HepG2 (cell line): Measurements from ENCODE around the gene ALDH18A1. TPM values are rescaled to one million over a fixed set of nuclear protein-coding genes. Genes with fewer than 3 reads are reported as not detected.
A peak's percentile ranks its signal among the peaks of the same experiment; 100 is the strongest.

Source experiments
- ATF2 ChIP-seq: sonication (generic); formaldehyde crosslinking; IDR thresholded peaks from 2 replicates; pipeline ENCODE4 v1.4.0; 2020; ENCODE audit warnings: missing genetic modification reagents
- CEBPG ChIP-seq: IDR thresholded peaks from 2 replicates; pipeline ENCODE4 v1.6.1; 2016
- FOXJ3 ChIP-seq: sonication (generic); formaldehyde crosslinking; IDR thresholded peaks from 2 replicates; pipeline ENCODE4 v1.4.0; 2020; ENCODE audit warnings: missing genetic modification reagents, mild to moderate bottlenecking, borderline replicate concordance
- GABPB1 ChIP-seq: IDR thresholded peaks from 2 replicates; pipeline ENCODE4 v1.6.1; 2016; ENCODE audit warnings: mild to moderate bottlenecking, missing genetic modification reagents, moderate library complexity, missing compliant biosample characterization
- GFI1 ChIP-seq: sonication (generic); formaldehyde crosslinking; IDR thresholded peaks from 2 replicates; pipeline ENCODE4 v1.5.0; 2020; ENCODE audit warnings: missing genetic modification reagents, mild to moderate bottlenecking, borderline replicate concordance
- KDM6A ChIP-seq: IDR thresholded peaks from 2 replicates; pipeline ENCODE4 v1.6.1; 2016; ENCODE audit warnings: low read depth
- LCORL ChIP-seq, 2 experiments: fragments of 450-650 bp in 1 of 2; sonication (generic) in 1 of 2; formaldehyde crosslinking in 1 of 2; IDR thresholded peaks; 2 replicates each; pipeline versions ENCODE4 v1.5.0 to v1.6.1; 2017 to 2020; ENCODE audit warnings: antibody characterized with exemption in 1 of 2, missing genetic modification reagents in 1 of 2
- SIX4 ChIP-seq: sonication (generic); formaldehyde crosslinking; IDR thresholded peaks from 2 replicates; pipeline ENCODE4 v1.4.0; 2020; ENCODE audit warnings: missing genetic modification reagents
- SMARCC2 ChIP-seq: fragments of 450-650 bp; IDR thresholded peaks from 2 replicates; pipeline ENCODE4 v1.6.1; 2017; ENCODE audit warnings: antibody characterized with exemption, mild to moderate bottlenecking
- SP1 ChIP-seq, 2 experiments: fragments of 450-650 bp in 1 of 2; sonication (generic) in 1 of 2; formaldehyde crosslinking in 1 of 2; IDR thresholded peaks; 2 replicates each; pipeline versions ENCODE4 v1.4.0 to v1.6.1; 2016 to 2020; ENCODE audit warnings: missing genetic modification reagents in 1 of 2
- SRY ChIP-seq: sonication (generic); formaldehyde crosslinking; IDR thresholded peaks from 2 replicates; pipeline ENCODE4 v1.8.0; 2022; ENCODE audit warnings: mild to moderate bottlenecking, missing genetic modification reagents
- ZBTB20 ChIP-seq: sonication (generic); formaldehyde crosslinking; IDR thresholded peaks from 2 replicates; pipeline ENCODE4 v1.8.1; 2023; ENCODE audit warnings: missing genetic modification reagents, low read depth, mild to moderate bottlenecking, borderline replicate concordance
- ZFP36L2 ChIP-seq: sonication (generic); formaldehyde crosslinking; IDR thresholded peaks from 2 replicates; pipeline ENCODE4 v1.4.0; 2020; ENCODE audit warnings: missing genetic modification reagents
- ZIK1 ChIP-seq: sonication (generic); formaldehyde crosslinking; IDR thresholded peaks from 2 replicates; pipeline ENCODE4 v1.5.0; 2020; ENCODE audit warnings: mild to moderate bottlenecking, low read depth, missing genetic modification reagents, borderline replicate concordance
- ZNF550 ChIP-seq: sonication (generic); formaldehyde crosslinking; IDR thresholded peaks from 2 replicates; pipeline ENCODE4 v1.4.0; 2020; ENCODE audit warnings: mild to moderate bottlenecking, missing genetic modification reagents, borderline replicate concordance
- polyA plus RNA-seq, 8 experiments: library from polyadenylated mRNA; depleted of rRNA in 3 of 8; stranded (reverse) in 7 of 8; unstranded in 1 of 8; fragments of >200 nt; fragmentation: Illumina TruSeq in 4 of 8; extraction: Trizol in 4 of 8; gene quantifications; 2 replicates each; pipeline versions ENCODE4 v1.2.1 to v1.2.3, GENCODE V29; 2011 to 2016; ENCODE audit warnings: low read depth in 4 of 8, missing spikeins in 1 of 8, mixed read lengths in 1 of 8; ENCODE audit not compliant: insufficient read depth in 1 of 8
- total RNA-seq, 5 experiments: library from RNA; depleted of rRNA; stranded (reverse); fragments of >200 nt; fragmentation: Illumina TruSeq; extraction: Trizol; gene quantifications; 2 replicates each; pipeline ENCODE4 v1.2.3, GENCODE V29; 2016; ENCODE audit warnings: low read depth in 1 of 5
- TF ChIP-seq, protein P1 (sequence below): IDR thresholded peaks from 2 replicates; pipeline ENCODE4 v1.6.1; 2016; ENCODE audit warnings: low read depth
- TF ChIP-seq, protein P2 (sequence below): sonication (generic); formaldehyde crosslinking; IDR thresholded peaks from 2 replicates; pipeline ENCODE4 v1.4.0; 2020; ENCODE audit warnings: mild to moderate bottlenecking, low read depth, missing genetic modification reagents
- TF ChIP-seq, protein P3 (sequence below): sonication (generic); formaldehyde crosslinking; IDR thresholded peaks from 2 replicates; pipeline ENCODE4 v1.4.0; 2020; ENCODE audit warnings: missing genetic modification reagents

The ALDH18A1 gene
- total and polyA plus RNA-seq, 2 of the 13 experiments (the other 11 are each of a cell fraction or from before 2014, with no cell fraction given) = 180 to 263 TPM

GRCh38 chr10:95656291-95657164 lies at the start of gene ALDH18A1 (continued):
- TF ChIP-seq, protein P1, sequence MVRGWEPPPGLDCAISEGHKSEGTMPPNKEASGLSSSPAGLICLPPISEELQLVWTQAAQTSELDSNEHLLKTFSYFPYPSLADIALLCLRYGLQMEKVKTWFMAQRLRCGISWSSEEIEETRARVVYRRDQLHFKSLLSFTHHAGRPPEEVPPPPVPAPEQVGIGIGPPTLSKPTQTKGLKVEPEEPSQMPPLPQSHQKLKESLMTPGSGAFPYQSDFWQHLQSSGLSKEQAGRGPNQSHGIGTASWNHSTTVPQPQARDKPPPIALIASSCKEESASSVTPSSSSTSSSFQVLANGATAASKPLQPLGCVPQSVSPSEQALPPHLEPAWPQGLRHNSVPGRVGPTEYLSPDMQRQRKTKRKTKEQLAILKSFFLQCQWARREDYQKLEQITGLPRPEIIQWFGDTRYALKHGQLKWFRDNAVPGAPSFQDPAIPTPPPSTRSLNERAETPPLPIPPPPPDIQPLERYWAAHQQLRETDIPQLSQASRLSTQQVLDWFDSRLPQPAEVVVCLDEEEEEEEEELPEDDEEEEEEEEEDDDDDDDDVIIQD (CRISPR knock-in tag) = no peak
- no peak for TF ChIP-seq LCORL (IDR thresholded peaks at IDR 0.05)
- peak; percentile 63 for TF ChIP-seq LCORL (CRISPR knock-in tag; IDR thresholded peaks at IDR 0.05)
- peak; percentile 61; the same call in 1 of the 2 replicates for TF ChIP-seq ZFP36L2 (CRISPR knock-in tag)
- TF ChIP-seq GABPB1 (CRISPR knock-in tag) = peak; percentile 82; the same call in 1 of the 2 replicates
- TF ChIP-seq GFI1 (CRISPR knock-in tag) = peak; percentile 51; the same call in 1 of the 2 replicates
- no peak for TF ChIP-seq ZIK1 (CRISPR knock-in tag)
- no peak for TF ChIP-seq ZBTB20 (CRISPR knock-in tag)
- peak; percentile 63; the same call in 1 of the 2 replicates for TF ChIP-seq FOXJ3
- TF ChIP-seq ATF2 (CRISPR knock-in tag) = peak; percentile 85
- TF ChIP-seq, protein P2, sequence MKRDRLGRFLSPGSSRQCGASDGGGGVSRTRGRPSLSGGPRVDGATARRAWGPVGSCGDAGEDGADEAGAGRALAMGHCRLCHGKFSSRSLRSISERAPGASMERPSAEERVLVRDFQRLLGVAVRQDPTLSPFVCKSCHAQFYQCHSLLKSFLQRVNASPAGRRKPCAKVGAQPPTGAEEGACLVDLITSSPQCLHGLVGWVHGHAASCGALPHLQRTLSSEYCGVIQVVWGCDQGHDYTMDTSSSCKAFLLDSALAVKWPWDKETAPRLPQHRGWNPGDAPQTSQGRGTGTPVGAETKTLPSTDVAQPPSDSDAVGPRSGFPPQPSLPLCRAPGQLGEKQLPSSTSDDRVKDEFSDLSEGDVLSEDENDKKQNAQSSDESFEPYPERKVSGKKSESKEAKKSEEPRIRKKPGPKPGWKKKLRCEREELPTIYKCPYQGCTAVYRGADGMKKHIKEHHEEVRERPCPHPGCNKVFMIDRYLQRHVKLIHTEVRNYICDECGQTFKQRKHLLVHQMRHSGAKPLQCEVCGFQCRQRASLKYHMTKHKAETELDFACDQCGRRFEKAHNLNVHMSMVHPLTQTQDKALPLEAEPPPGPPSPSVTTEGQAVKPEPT = no peak
- no peak for TF ChIP-seq ZNF550 (CRISPR knock-in tag)
- no peak for TF ChIP-seq SP1 (IDR thresholded peaks at IDR 0.05)
- peak; percentile 85 for TF ChIP-seq SP1 (CRISPR knock-in tag; IDR thresholded peaks at IDR 0.05)
- peak; percentile 97 for TF ChIP-seq SRY (CRISPR knock-in tag)
- TF ChIP-seq SMARCC2 = no peak
- TF ChIP-seq SIX4 (CRISPR knock-in tag) = no peak; the same call in 1 of the 2 replicates
- no peak for TF ChIP-seq KDM6A
- TF ChIP-seq, protein P3, sequence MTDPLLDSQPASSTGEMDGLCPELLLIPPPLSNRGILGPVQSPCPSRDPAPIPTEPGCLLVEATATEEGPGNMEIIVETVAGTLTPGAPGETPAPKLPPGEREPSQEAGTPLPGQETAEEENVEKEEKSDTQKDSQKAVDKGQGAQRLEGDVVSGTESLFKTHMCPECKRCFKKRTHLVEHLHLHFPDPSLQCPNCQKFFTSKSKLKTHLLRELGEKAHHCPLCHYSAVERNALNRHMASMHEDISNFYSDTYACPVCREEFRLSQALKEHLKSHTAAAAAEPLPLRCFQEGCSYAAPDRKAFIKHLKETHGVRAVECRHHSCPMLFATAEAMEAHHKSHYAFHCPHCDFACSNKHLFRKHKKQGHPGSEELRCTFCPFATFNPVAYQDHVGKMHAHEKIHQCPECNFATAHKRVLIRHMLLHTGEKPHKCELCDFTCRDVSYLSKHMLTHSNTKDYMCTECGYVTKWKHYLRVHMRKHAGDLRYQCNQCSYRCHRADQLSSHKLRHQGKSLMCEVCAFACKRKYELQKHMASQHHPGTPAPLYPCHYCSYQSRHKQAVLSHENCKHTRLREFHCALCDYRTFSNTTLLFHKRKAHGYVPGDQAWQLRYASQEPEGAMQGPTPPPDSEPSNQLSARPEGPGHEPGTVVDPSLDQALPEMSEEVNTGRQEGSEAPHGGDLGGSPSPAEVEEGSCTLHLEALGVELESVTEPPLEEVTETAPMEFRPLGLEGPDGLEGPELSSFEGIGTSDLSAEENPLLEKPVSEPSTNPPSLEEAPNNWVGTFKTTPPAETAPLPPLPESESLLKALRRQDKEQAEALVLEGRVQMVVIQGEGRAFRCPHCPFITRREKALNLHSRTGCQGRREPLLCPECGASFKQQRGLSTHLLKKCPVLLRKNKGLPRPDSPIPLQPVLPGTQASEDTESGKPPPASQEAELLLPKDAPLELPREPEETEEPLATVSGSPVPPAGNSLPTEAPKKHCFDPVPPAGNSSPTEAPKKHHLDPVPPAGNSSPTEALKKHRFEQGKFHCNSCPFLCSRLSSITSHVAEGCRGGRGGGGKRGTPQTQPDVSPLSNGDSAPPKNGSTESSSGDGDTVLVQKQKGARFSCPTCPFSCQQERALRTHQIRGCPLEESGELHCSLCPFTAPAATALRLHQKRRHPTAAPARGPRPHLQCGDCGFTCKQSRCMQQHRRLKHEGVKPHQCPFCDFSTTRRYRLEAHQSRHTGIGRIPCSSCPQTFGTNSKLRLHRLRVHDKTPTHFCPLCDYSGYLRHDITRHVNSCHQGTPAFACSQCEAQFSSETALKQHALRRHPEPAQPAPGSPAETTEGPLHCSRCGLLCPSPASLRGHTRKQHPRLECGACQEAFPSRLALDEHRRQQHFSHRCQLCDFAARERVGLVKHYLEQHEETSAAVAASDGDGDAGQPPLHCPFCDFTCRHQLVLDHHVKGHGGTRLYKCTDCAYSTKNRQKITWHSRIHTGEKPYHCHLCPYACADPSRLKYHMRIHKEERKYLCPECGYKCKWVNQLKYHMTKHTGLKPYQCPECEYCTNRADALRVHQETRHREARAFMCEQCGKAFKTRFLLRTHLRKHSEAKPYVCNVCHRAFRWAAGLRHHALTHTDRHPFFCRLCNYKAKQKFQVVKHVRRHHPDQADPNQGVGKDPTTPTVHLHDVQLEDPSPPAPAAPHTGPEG (CRISPR knock-in tag) = no peak
- peak; percentile 58 for TF ChIP-seq CEBPG (CRISPR knock-in tag)
